HG03039 (cell line): ENCODE measurements around the gene B3GALT4.
"Not testable (repeated sequence)": the region's sequence is repeated elsewhere in the genome, so short reads cannot be mapped to it uniquely, and the experiment has no call there.

ENCODE experiments used
- ATAC-seq: cut with Tn5 transposase; IDR thresholded peaks from one replicate; pipeline ENCODE4 v1.9.1; 2021; ENCODE audit warnings: mild to moderate bottlenecking, moderate library complexity; ENCODE audit not compliant: unreplicated experiment

The B3GALT4 gene

DNA sequence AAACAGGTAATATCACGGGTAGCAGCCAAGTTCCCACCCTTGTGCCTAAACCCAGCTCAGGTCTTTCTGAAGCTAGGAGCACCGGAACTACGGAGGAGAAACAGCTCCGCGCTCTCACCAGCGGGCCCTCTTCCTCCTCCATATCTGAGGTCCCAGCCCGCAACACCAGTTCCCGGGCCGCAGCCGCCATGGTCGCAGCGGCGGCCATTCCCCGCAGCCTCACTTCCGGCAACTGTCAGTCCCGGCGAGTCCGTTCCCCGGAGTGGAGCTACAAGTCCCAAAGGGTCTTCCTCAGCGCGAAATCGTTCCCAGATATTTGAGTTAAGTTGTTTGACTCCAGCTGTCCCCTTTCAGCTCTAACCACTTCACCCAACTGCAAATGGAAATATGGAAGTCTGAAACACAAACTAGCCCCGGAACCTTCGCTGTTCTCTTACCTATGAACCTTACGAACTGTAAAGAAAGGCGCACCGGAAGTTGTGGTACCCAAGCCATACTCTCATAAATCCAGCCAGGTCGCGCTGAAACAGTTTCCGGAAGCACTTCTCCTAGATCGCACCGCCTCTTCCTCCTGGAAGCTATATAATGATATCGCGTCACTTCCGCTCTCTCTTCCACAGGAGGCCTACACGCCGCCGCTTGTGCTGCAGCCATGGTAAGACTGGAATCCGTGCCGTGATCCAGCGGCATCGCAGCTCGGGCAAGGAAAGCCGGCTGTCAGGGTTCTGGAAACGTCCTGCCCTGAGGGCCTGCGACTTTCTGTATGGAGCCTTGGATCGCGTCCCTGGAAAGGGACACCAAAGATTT is 5.3 kb upstream of the B3GALT4 start, which contains the start of the genes RPS18 and VPS52:
Gene RPS18 (plus strand): TSS at position 608 of the 807 bp plus-strand sequence. CDS start 45 bp downstream, at position 653.
Gene VPS52 (minus strand): TSS at position 409 of the 807 bp plus-strand sequence. CDS start 201 bp downstream, at position 208.
- peak; percentile 70 for ATAC-seq

DNA sequence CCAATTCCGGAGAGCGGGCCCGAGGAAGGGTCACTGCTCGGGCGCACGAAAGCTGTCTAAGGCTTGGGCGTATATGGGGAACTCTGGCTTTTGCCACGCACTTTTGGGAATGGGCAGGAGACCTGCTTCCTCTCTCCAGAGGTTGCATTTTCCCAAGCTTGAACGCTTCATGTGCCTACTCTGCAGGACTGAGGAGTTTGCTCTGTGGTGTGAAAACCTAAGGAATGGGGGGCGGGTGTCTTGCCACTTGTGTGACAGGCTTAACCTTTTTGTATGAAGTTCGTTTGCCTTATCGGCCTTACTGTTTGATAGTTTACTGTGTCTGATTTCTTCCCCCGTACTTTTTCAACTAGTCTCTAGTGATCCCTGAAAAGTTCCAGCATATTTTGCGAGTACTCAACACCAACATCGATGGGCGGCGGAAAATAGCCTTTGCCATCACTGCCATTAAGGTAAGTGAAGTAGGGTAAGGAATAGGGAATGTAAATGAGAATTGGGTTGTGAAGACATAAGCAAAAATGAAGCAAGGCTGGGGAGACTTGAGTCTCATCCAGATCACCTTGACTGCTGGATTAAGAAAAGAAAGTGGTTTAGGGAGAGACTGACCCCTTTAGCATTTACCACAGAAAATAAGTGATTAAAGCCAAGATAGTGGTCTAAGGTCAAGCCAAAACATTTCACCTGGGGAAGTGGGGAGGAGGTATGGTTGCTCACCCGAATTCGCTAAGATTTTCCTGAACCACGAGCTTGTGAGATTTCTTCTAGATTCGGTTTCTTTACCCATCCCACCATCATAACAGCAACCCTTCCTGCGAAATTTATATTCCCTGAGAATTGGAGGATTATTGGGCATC is 4.4 kb upstream of the B3GALT4 start:
- no peak for ATAC-seq

DNA sequence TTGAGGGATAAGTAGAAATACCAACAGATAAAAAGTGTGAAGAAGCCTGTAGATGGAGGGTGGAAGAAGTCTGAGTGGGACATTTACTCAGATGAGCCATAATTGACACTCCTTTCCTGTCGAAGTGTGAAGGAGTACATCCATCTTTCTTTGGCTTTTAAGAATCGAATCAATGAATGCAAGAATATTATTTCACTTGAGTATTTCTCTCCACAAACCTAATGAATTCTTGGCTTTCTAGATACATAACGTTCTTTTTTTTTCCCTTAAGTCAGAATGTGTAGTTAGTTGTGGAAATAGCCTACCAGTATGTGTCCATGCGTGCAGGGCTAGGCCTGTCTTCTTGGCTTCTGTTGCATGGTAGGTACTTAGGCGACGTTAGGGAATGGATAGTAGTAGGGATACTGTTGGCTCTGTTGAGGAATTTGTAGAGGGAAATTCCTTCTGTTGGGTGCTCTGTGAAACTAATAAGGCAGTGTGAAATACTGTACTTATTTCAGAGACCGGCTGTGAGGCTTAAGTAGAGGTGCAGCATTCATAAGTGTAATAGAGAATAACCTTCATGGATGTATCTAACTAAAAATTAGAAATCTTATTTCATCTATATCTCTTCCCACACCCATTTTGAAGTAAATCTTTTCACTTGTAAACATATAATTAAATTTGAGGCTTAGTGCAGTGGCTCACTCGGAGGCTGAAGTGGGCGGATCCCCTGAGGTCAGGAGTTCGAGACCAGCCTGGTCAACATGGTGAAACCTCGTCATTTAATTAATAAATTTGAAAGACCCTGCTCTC is 3.6 kb upstream of the B3GALT4 start:
- ATAC-seq, result no peak

DNA sequence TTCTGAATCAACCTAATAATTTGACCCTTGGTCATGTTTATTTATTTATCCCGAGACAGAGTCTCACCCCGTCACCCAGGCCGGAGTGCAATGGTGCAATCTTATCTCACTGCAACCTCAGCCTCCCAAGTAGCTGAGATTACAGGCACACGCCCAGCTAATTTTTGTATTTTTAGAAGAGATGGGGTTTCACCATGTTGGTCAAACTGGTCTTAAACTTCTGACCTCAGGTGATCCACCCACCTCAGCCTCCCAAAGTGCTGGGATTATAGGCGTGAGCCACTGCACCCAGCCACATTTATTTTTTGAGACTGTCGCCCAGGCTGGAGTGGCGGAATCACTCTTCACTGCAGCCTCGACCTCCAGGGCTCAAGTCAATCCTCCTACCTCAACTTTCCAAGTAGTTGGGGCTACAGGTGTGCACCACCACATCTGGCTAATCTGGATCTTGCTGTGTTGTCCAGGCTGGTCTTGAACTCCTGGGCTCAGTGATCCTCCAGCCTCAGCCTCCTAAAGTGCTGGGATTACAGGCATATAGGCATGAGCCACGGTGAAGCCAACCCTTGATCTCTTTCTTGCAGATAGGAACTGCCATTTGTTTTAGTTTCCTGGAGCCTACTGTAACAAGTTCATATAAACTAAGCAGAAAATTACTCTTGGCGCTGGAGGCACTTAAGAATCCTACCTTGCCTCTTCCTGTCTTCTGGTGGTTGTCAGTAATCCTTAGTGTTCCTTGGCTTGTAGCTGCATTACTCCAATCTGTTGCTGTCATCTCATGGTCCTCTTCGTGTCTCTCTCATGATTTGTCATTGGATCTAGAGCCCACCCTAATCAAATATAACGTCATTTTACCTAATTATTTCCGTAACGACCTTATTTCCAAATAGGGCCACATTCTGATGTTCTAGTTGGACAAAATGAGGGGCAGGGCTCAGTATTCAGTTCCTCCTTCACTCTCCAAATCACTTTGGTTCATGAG is 2.7 kb upstream of the B3GALT4 start:
- no peak for ATAC-seq

DNA sequence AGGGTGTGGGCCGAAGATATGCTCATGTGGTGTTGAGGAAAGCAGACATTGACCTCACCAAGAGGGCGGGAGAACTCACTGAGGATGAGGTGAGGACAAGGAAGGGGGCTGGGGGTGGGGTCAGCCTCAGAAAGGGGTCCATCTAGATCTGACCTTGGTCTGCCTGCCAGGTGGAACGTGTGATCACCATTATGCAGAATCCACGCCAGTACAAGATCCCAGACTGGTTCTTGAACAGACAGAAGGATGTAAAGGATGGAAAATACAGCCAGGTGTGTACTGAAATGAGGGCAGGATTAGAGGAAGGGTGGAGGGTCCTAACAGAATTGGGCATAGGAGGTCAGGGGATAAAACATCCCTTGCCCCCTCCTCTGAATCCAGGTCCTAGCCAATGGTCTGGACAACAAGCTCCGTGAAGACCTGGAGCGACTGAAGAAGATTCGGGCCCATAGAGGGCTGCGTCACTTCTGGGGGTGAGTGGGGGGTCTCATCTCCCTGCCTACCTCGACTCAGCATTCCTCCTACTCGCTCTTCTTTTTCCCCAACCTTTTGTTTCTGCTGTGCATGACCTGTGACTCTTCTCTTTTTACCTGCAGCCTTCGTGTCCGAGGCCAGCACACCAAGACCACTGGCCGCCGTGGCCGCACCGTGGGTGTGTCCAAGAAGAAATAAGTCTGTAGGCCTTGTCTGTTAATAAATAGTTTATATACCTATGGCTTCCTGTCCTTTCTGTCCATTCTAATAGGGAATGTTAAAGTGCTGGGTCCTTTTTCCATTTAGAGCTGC is 935 bp upstream of the B3GALT4 start:
- not testable (repeated sequence) for ATAC-seq

DNA sequence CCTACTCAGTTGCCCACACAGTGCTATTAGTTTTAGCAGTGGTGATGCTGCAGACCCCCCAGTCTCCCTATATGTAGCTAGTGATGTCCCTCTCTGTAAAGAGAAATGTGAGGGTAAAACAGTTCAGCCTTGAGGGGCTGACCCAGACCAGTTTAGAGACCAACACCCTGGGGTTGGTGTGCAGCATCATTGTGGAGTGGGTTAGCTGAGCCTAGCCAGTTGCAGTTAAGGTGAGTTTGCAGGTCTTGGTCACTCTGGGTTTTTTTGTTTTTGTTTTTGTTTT is 401 bp upstream of the B3GALT4 start:
- no peak for ATAC-seq

DNA sequence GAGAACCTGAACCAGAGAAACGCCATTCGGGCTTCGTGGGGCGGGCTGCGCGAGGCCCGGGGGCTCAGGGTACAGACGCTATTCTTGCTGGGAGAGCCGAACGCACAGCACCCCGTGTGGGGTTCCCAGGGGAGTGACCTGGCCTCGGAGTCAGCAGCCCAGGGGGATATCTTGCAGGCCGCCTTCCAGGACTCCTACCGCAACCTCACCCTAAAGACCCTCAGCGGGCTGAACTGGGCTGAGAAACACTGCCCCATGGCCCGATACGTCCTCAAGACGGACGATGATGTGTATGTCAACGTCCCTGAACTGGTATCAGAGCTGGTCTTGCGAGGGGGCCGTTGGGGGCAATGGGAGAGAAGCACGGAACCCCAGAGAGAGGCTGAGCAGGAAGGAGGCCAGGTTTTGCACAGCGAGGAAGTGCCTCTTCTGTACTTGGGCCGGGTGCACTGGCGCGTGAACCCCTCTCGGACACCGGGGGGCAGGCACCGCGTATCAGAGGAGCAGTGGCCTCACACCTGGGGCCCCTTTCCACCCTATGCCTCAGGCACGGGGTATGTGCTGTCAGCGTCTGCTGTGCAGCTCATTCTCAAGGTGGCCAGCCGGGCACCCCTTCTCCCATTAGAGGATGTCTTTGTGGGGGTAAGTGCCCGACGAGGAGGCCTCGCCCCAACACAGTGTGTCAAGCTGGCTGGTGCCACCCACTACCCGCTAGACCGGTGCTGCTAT is 904 bp downstream of the B3GALT4 start:
- ATAC-seq, result no peak

DNA sequence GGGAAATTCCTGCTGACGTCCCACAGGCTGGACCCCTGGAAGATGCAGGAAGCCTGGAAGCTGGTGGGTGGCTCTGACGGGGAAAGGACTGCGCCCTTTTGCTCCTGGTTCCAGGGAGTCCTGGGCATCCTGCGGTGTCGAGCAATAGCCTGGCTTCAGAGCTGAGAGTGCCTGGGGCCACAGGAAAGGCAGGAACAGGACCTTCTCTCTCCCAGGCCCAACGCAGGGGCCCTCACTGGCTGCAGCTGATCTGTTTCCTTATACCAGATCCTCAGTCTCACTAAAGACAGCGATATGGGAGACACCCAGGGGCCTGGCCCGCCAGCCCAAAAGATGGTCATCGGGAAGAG is 1.4 kb downstream of the B3GALT4 start:
- no peak for ATAC-seq

DNA sequence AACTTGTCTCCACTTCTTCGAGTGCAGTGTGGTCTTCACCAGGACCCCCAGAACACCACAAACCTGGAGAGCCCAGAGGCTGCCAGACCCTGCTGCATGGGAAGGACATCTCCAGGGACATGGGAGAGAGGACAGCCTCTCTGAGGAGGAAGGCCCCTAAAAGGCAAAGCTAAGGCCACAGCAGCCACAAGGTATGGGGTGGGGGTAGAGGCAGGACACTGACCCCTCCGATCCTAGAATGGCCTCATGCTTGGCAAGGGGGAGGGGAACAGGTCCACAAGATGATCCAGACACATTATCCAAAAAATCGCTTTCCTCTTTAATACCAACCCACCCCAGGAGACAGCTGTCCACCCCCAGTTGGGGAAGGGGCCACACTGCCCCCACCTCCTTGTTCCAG is 1.9 kb downstream of the B3GALT4 start:
- ATAC-seq, result no peak

DNA sequence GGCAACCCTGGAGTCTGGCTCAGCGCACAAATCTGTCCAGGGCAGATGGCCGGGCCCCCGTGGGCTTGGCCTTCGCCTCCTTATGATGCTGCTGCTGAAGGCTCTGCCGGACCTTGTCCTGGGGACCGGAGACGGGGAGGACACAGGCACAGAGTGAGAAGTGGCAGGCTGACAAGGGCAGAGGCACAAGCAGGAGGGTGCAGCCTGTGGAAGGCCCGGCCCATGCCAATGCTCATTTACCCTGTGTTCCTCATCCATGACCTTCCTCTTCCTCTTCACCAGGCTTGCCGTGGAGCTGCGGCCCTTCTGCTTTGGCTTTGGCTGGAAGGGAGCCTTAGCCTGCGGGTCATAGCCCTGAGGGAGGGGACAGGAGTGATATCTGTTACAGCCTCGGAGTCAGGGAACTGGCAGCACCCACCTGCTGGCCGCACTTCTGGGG is 2.4 kb downstream of the B3GALT4 start:
- no peak for ATAC-seq

DNA sequence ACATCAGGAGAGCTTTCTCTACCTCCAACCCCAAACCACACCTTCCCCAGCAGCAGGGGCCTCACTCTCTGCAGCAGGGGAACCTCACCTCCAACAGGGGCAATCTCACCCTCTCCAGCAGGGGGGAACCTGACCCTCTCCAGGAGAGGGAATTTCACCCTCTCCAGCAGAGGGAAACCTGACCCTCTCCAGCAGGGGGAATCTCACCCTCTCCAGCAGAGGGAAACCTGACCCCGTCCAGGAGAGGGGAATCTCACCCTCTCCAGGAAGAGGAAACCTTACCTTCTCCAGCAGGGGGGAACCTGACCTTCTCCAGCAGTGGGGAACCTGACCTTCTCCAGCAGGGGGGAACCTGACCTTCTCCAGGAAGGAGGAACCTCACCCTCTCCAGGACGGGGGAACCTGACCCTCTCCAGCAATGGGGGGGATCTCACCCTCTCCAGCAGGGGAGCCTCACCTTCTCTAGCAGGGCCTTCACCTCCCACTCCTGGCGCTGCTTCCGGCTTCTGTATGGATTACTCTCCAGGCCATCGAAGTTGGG is 3.1 kb downstream of the B3GALT4 start:
- no peak for ATAC-seq

DNA sequence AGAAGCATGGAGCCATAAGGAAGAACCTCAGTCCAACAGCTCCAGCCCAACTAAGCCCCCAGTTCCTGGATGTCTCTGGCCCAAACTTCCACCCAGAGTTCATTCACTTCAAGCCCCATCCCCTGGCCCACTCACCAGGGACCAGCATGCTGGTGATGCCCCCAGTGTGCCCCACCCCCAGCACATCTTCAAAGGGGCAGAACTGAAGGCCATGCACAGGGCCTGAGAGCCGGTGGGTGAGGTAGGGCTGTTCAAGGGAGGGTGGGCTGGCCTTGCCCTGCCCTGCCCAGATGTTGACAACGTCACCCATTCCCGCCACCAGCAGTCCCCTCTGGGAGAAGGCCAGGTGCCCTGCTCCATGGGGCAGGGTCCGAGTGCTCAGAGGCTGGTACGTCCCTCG is 3.6 kb downstream of the B3GALT4 start:
- no peak for ATAC-seq

DNA sequence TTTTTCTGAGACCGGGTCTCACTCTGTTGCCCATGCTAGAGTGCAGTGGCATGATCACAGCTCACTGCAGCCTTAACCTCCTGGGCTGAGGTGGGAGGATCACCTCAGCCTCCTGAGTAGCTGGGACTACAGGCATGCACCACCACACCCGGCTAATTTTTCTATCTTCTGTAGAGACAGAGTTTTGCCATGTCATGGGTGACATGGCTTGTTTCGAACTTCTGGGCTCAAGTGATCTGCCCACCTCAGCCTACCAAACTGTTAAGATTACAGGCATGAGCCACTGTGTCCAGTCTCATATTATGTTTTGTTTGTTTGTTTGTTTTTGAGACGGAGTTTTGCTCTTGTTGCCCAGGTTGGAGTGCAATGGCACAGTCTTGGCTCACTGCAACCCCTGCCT is 8.3 kb downstream of the B3GALT4 start:
- not testable (repeated sequence) for ATAC-seq

DNA sequence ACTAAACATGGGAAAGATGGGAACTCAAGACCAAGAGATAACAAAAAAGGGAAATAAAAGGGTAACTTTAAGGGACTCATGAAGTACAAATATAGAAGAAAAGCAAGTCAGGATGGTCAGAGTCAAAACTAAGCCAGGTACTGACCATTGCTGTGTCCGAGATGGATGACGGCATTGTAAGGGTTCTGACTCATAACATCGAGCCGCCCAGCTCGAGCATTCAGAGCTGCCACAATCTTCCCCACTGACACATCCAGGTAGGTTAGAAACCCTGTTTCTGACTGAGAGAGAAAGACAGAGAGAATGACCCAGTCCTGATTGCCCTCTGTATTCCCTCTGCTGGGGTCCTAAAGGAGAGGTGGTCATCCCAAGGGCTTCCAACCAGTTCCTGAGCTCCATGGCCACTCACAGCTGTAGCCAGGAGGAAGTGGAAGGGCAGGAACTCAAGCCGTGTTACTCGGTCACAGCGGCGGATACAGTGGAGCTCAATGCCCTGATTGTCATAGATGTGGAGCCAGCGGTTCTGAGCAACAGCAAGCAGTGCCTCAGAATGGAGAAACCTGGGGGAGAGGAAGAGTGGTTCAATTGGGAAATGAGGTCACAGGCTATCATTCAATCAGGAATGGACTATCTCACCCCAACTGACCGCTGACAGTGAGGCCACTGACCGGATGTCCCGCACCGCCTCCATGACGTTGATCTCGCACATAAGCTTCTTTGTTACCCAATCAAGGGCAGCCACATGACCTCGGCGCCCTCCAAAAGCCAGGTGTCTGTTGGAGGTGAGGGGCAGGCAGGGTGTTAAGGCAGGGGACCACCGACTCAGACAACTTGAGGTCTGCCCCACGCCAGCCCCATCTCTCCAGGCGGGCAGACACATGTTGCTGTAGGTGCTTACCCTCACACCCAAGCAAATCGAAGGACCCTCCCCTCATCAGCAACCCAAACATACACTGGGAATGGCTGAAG is 10.3 kb downstream of the B3GALT4 start:
- no peak for ATAC-seq

DNA sequence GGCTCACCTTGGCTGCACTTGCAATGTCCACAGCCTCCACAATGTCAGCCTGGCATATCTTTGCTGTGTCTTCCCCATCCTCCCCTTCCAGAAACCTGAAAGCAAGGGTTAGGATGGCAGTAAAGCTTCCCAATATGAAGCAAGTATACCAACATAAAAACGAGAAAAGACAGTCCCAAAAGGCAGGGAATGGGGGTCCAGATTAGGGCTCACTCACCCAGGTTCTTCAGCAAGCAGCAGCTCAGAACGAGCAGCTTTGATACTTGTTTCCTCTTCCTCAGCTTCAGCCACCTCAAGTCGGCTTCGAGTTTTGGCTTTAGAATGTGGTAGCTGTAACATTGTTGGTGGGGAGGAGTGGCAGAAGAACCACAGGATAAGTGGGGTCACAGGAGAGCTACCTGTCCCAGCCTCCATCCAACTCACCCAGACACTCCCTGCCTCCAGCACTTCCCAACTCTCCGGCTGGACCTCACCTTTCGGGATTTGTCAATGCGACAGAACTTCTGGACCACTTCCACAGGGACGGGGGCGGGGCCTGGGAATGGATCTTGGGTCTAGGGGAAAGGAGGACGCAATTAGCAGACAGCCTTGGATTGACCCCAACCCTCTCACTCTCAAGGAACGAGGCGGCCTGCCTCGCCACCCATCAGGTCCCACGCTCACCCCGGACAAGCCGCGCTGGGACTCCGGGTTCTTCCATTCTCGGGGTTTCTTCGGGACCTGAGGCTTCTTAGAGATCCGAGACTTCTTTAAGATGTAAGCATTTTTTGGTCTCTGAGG is 11.4 kb downstream of the B3GALT4 start:
- ATAC-seq, result no peak
